AG04450 (cell line): ENCODE results near the gene TUSC2. TPM values are rescaled to one million over a fixed set of nuclear protein-coding genes. Genes with fewer than 3 reads are reported as not detected.

ENCODE experiments used
- CTCF ChIA-PET: fragments of 300-600, 350-600 bp; formaldehyde crosslinking; extraction: SDS; loops from one replicate; lab custom pipeline; 2022; ENCODE audit warnings: antibody characterized with exemption, inconsistent platforms; lab: Charles Lee
- POLR2A ChIA-PET: fragments of 350-600 bp; formaldehyde crosslinking; extraction: SDS; loops from one replicate; lab custom pipeline; 2021; ENCODE audit warnings: antibody characterized with exemption, inconsistent platforms; lab: Yijun Ruan, JAX
- DNase-seq: peaks from one replicate; pipeline ENCODE4 v3.0.0-alpha.2; 2011; ENCODE audit warnings: low read depth, low spot score
- H3K27ac ChIP-seq: one replicate; pipeline ENCODE4 v1.5.1; 2012; ENCODE audit warnings: low read depth, low read length, control low read depth
- H3K27me3 ChIP-seq: one replicate; pipeline ENCODE4 v1.6.0; 2012; ENCODE audit warnings: low read length; ENCODE audit not compliant: control insufficient read depth, insufficient read depth
- H3K4me3 ChIP-seq: 2 replicates; pipeline ENCODE4 v1.5.1; 2011; ENCODE audit warnings: mild to moderate bottlenecking, low read depth, low read length, control low read depth
- H3K9me3 ChIP-seq: 2 replicates; pipeline ENCODE4 v1.5.1; 2012; ENCODE audit warnings: low read length; ENCODE audit not compliant: control insufficient read depth, insufficient read depth
- polyA plus RNA-seq: library from polyadenylated mRNA; depleted of rRNA; stranded (reverse); fragments of >200 nt; gene quantifications from 2 replicates; pipeline ENCODE4 v1.2.3, GENCODE V29; 2011
- TF ChIP-seq, protein P1 (sequence below): IDR thresholded peaks from 2 replicates; pipeline ENCODE4 v1.5.1; 2011; ENCODE audit warnings: low read depth, low read length, control low read depth, inconsistent platforms

The TUSC2 gene
- polyA plus RNA-seq, 1 experiment, result 25.3 TPM

DNA sequence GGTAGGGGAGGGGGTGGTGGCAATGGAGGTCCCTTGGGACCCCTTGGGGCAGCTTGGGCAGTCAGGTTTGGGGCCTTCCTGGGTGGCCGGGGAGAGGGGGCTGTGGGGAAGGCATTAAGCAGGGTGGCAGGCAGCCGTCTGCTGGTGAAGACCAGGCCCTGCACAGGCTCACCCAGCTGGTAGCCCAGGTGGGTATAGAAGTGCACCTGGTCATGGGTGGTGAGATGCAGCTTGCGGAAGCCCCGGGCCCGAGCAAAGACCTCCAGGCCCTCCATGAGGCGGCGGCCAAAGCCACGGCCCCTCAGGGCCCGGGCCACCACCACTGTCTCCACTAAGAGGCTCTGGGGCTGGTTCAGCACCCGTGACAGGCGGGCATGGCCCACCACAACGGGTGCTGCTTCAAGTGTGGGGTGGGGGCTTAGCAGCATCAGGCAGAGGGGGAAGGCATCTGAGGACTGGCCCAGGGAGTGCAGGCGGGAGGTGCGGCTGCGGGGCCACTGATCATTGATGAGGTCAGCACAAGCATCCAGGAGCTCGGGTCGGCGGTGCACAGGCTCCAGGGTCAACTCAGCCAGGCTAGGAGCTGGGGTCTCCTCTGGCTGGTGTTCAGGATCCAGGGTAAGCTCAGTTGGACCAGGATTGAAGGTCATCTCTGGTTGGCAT, 31.2 kb downstream of the TUSC2 start:
- TF ChIP-seq, protein P1, sequence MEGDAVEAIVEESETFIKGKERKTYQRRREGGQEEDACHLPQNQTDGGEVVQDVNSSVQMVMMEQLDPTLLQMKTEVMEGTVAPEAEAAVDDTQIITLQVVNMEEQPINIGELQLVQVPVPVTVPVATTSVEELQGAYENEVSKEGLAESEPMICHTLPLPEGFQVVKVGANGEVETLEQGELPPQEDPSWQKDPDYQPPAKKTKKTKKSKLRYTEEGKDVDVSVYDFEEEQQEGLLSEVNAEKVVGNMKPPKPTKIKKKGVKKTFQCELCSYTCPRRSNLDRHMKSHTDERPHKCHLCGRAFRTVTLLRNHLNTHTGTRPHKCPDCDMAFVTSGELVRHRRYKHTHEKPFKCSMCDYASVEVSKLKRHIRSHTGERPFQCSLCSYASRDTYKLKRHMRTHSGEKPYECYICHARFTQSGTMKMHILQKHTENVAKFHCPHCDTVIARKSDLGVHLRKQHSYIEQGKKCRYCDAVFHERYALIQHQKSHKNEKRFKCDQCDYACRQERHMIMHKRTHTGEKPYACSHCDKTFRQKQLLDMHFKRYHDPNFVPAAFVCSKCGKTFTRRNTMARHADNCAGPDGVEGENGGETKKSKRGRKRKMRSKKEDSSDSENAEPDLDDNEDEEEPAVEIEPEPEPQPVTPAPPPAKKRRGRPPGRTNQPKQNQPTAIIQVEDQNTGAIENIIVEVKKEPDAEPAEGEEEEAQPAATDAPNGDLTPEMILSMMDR, result no peak
- CTCF ChIA-PET, result interaction anchor here (0.7 to 1.6 kb wide), 2 partner anchors 50 to 70 kb away, joined by 3 to 4 read pairs; no protein-coding TSS in a partner anchor
- no peak overlapping the region for H3K27ac ChIP-seq
- no peaks in the 10 kb centered on the region; the same call in 1 of the 2 replicates for H3K9me3 ChIP-seq
- POLR2A ChIA-PET, result no interaction called here
- H3K27me3 ChIP-seq, result no peaks in the 10 kb centered on the region
- no peak for DNase-seq
- no peak overlapping the region for H3K4me3 ChIP-seq

DNA sequence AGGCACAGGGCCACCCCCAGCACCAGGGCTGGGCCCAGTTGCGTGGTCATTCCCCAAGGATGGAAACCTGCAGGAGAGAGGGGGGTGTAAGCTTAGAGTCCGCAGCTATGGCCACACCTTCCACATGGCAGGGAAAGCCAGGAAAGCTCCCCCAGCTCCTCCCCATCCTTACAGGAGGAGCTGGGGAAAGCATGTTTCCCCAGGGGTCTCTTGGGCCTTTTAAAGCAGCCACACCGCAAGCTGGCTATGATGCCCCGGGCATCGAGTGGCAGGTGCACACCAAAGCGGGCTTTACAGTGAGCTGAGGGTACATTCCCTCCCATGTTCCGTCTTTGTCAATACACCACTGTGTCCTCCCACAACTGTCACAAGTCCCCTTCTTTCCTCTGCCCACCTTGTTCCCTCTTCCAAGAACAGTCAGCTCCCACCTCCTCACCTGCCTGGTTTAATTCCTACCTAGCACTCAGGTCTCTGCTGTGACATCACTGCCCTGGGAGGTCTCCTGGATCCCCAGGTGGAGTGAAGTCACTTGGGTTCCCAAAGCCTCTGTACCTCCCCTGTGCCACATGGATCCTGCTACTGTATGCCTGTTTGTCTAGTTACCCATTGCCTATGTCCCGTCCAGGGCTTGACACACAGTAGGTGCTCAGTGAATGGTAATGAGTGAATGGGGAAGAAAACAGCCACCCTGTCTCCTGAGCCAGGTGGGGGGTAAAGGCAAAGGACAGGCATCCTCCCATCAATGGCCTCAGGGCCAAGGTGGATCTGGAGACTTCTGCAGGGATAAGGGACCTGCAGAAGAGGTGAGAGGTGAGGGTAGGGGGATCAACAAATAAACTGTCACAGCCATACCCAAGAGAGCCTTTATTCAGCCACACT, 32.2 kb downstream of the TUSC2 start:
- CTCF ChIA-PET, result interaction anchor here (1.2 kb wide), 1 partner anchor 21 kb away, joined by 4 read pairs; no protein-coding TSS in a partner anchor
- POLR2A ChIA-PET, result interaction anchor here (1.1 kb wide), 1 partner anchor 12 kb away, joined by 3 read pairs; no protein-coding TSS in a partner anchor
- no peaks in the 10 kb centered on the region; the same call in 1 of the 2 replicates for H3K9me3 ChIP-seq
- H3K27me3 ChIP-seq, result no peaks in the 10 kb centered on the region
- no peak overlapping the region for H3K4me3 ChIP-seq
- no peak for DNase-seq
- TF ChIP-seq, protein P1, result no peak
- H3K27ac ChIP-seq, result no peak overlapping the region

DNA sequence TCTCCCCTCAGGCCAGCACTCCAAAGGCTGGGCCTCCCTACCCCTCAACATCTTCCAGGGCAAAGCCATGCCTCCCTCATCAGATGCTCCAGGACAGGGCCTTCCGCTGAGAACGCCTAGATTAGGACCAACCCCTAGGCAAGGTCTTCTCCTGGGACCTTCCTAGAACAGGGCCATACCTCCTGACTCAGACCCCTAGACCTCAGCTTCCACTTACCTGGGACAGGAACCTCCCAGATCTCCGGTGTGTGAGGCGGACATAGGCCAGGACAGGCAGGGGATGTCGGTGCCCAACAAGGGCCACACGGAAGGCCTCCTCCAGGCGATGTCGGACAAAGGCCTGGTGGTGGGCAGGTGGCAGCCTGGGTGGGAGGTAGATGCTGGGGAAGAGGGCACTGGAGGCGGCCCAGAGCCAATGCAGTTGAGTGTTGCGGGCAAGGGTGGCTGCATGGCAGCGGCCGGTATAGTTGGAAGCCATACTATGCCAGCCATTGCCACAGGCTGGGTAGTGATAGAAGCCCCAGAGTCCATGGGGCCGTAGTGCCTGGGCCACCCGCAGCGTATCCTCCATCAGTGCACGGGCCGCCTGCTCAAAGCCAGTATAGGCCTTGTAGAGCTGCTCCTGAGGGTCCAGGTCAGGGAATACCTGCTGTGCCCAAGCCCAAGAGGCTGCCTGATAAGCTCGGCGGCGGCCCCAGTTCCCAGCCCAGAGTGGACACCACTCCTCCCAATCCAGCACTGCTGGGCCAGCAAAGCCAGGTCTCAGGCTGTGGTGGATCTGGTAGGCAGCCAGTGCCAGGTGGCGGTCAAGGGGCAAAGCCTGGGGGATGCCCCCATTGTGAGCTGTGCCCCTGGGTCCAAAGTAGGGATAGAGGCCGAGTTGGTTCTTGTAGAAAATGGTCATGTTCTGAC, 33.3 kb downstream of the TUSC2 start:
- DNase-seq, result no peak
- Histone ChIP-seq H3K27ac (no peak overlapping the region), H3K9me3 (no peaks in the 10 kb centered on the region; the same call in 1 of the 2 replicates), H3K27me3 (no peaks in the 10 kb centered on the region), H3K4me3 (no peak overlapping the region)
- TF ChIP-seq, protein P1, result no peak
- ChIA-PET CTCF (interaction anchor here (1.2 kb wide), 1 partner anchor 20 kb away, joined by 4 read pairs; no protein-coding TSS in a partner anchor), POLR2A (interaction anchor here (1.1 kb wide), 1 partner anchor 11 kb away, joined by 3 read pairs; no protein-coding TSS in a partner anchor)

DNA sequence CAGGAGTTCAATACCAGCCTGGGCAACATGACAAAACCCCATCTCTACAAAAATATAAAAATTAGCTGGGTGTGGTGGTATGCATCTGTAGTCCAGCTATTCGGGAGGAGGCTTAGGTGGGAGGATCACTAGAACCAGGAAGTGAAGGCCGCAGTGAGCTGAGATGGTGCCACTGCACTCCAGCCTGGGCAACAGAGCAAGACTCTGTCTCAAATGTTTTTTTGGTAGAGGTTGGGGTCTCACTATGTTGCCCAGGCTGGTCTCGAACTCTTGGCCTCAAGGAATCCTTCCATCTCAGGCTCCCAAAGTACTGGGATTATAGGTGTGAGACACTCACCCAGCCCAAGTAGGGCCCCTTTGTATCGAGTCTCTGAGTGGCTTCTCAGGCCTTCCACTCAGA, 33.9 kb downstream of the TUSC2 start:
- CTCF ChIA-PET, result interaction anchor here (0.6 kb wide), 1 partner anchor 27 kb away, joined by 3 read pairs; no protein-coding TSS in a partner anchor

More for the DNA sequence above, 33.9 kb downstream of the TUSC2 start:
- POLR2A ChIA-PET, result interaction anchor here (1.1 kb wide), 1 partner anchor 10 kb away, joined by 3 read pairs; no protein-coding TSS in a partner anchor
- DNase-seq, result no peak
- H3K27me3 ChIP-seq, result no peaks in the 10 kb centered on the region
- H3K27ac ChIP-seq, result no peak overlapping the region
- TF ChIP-seq, protein P1, result no peak
- no peaks in the 10 kb centered on the region; the same call in 1 of the 2 replicates for H3K9me3 ChIP-seq
- H3K4me3 ChIP-seq, result no peak overlapping the region
